ENCODE measurements around the gene CLIP2.
"Not testable (repeated sequence)": the region's sequence is repeated elsewhere in the genome, so short reads cannot be mapped to it uniquely, and the experiment has no call there.

The CLIP2 gene

GRCh38 chr7:74360008-74360407 is 70.8 kb downstream of the CLIP2 start:
- Histone ChIP-seq H3K36me3 (ENCODE audit: insufficient read depth, low read length) (peaks cover 67% of the 10 kb centered on the region), H3K27me3 (ENCODE audit: insufficient read depth, low read length) (no peaks in the 10 kb centered on the region)

GRCh38 chr7:74362266-74362665 is 73.1 kb downstream of the CLIP2 start:
- Histone ChIP-seq H2AFZ (ENCODE audit: low read depth, low read length) (no peak overlapping the region), H3K36me3 (ENCODE audit: insufficient read depth, low read length) (peaks cover 54% of the 10 kb centered on the region), H3K9me3 (ENCODE audit: low read length) (no peaks in the 10 kb centered on the region), H3K4me1 (ENCODE audit: insufficient read depth, low read length) (no peaks in the 10 kb centered on the region), H3K4me3 (ENCODE audit: low read length) (no peak overlapping the region), H3K27me3 (ENCODE audit: insufficient read depth, low read length) (no peaks in the 10 kb centered on the region)

More at GRCh38 chr7:74360008-74360407, 70.8 kb downstream of the CLIP2 start:
- Histone ChIP-seq H3K4me3 (ENCODE audit: low read length) (no peak overlapping the region), H3K9me3 (ENCODE audit: low read length) (peaks cover 4% of the 10 kb centered on the region), H2AFZ (ENCODE audit: low read depth, low read length) (no peak overlapping the region), H3K4me1 (ENCODE audit: insufficient read depth, low read length) (no peaks in the 10 kb centered on the region)

GRCh38 chr7:74364061-74364460 is 74.9 kb downstream of the CLIP2 start:
- no peaks in the 10 kb centered on the region for H3K4me1 ChIP-seq (ENCODE audit: insufficient read depth, low read length)
- H3K36me3 ChIP-seq (ENCODE audit: insufficient read depth, low read length): peaks cover 46% of the 10 kb centered on the region
- no peak overlapping the region for H2AFZ ChIP-seq (ENCODE audit: low read depth, low read length)
- no peak overlapping the region for H3K4me3 ChIP-seq (ENCODE audit: low read length)
- H3K27me3 ChIP-seq (ENCODE audit: insufficient read depth, low read length): no peaks in the 10 kb centered on the region
- H3K9me3 ChIP-seq (ENCODE audit: low read length): no peaks in the 10 kb centered on the region

- no peaks in the 10 kb centered on the region for H3K4me1 ChIP-seq (ENCODE audit: insufficient read depth, low read length)
- H2AFZ ChIP-seq (ENCODE audit: low read depth, low read length): no peak overlapping the region
- H3K9me3 ChIP-seq (ENCODE audit: low read length): no peaks in the 10 kb centered on the region
- peaks cover 37% of the 10 kb centered on the region for H3K36me3 ChIP-seq (ENCODE audit: insufficient read depth, low read length)
- no peaks in the 10 kb centered on the region for H3K27me3 ChIP-seq (ENCODE audit: insufficient read depth, low read length)
- H3K4me3 ChIP-seq (ENCODE audit: low read length): no peak overlapping the region
Measured at GRCh38 chr7:74365322-74366022, 76.3 kb downstream of the CLIP2 start.

GRCh38 chr7:74371381-74372341 is 82.5 kb downstream of the CLIP2 start:
- Histone ChIP-seq H2AFZ (ENCODE audit: low read depth, low read length) (no peak overlapping the region), H3K4me3 (ENCODE audit: low read length) (no peak overlapping the region), H3K4me1 (ENCODE audit: insufficient read depth, low read length) (peaks cover 2% of the 10 kb centered on the region), H3K9me3 (ENCODE audit: low read length) (no peaks in the 10 kb centered on the region), H3K27me3 (ENCODE audit: insufficient read depth, low read length) (no peaks in the 10 kb centered on the region), H3K36me3 (ENCODE audit: insufficient read depth, low read length) (peaks cover 19% of the 10 kb centered on the region)

- peaks cover 2% of the 10 kb centered on the region for H3K4me1 ChIP-seq (ENCODE audit: insufficient read depth, low read length)
- no peak overlapping the region for H2AFZ ChIP-seq (ENCODE audit: low read depth, low read length)
- H3K9me3 ChIP-seq (ENCODE audit: low read length): no peaks in the 10 kb centered on the region
- no peak overlapping the region for H3K4me3 ChIP-seq (ENCODE audit: low read length)
- peaks cover 28% of the 10 kb centered on the region for H3K36me3 ChIP-seq (ENCODE audit: insufficient read depth, low read length)
- no peaks in the 10 kb centered on the region for H3K27me3 ChIP-seq (ENCODE audit: insufficient read depth, low read length)
Measured at GRCh38 chr7:74372511-74373111, 83.4 kb downstream of the CLIP2 start.

- peaks cover 2% of the 10 kb centered on the region for H3K4me1 ChIP-seq (ENCODE audit: insufficient read depth, low read length)
- peaks cover 25% of the 10 kb centered on the region for H3K36me3 ChIP-seq (ENCODE audit: insufficient read depth, low read length)
- H3K9me3 ChIP-seq (ENCODE audit: low read length): no peaks in the 10 kb centered on the region
- no peak overlapping the region for H3K4me3 ChIP-seq (ENCODE audit: low read length)
- H2AFZ ChIP-seq (ENCODE audit: low read depth, low read length): no peak overlapping the region
- no peaks in the 10 kb centered on the region for H3K27me3 ChIP-seq (ENCODE audit: insufficient read depth, low read length)
Measured at GRCh38 chr7:74373536-74373935, 84.3 kb downstream of the CLIP2 start.

- H3K36me3 ChIP-seq (ENCODE audit: insufficient read depth, low read length): peaks cover 23% of the 10 kb centered on the region
Measured at GRCh38 chr7:74375726-74376220, 86.6 kb downstream of the CLIP2 start.

GRCh38 chr7:74376256-74377036 is 87.2 kb downstream of the CLIP2 start:
- Histone ChIP-seq H3K4me1 (ENCODE audit: insufficient read depth, low read length) (peaks cover 2% of the 10 kb centered on the region), H3K36me3 (ENCODE audit: insufficient read depth, low read length) (peaks cover 25% of the 10 kb centered on the region), H3K4me3 (ENCODE audit: low read length) (no peak overlapping the region), H2AFZ (ENCODE audit: low read depth, low read length) (no peak overlapping the region), H3K27me3 (ENCODE audit: insufficient read depth, low read length) (no peaks in the 10 kb centered on the region), H3K9me3 (ENCODE audit: low read length) (no peaks in the 10 kb centered on the region)

More at GRCh38 chr7:74375726-74376220, 86.6 kb downstream of the CLIP2 start:
- Histone ChIP-seq H3K4me1 (ENCODE audit: insufficient read depth, low read length) (peaks cover 2% of the 10 kb centered on the region), H3K27me3 (ENCODE audit: insufficient read depth, low read length) (no peaks in the 10 kb centered on the region), H2AFZ (ENCODE audit: low read depth, low read length) (no peak overlapping the region), H3K9me3 (ENCODE audit: low read length) (no peaks in the 10 kb centered on the region), H3K4me3 (ENCODE audit: low read length) (no peak overlapping the region)

GRCh38 chr7:74379938-74380337 is 90.7 kb downstream of the CLIP2 start:
- Histone ChIP-seq H3K4me3 (ENCODE audit: low read length) (no peak overlapping the region), H2AFZ (ENCODE audit: low read depth, low read length) (no peak overlapping the region), H3K9me3 (ENCODE audit: low read length) (no peaks in the 10 kb centered on the region), H3K36me3 (ENCODE audit: insufficient read depth, low read length) (peaks cover 33% of the 10 kb centered on the region), H3K4me1 (ENCODE audit: insufficient read depth, low read length) (no peaks in the 10 kb centered on the region), H3K27me3 (ENCODE audit: insufficient read depth, low read length) (no peaks in the 10 kb centered on the region)

GRCh38 chr7:74380720-74381119 is 91.5 kb downstream of the CLIP2 start:
- Histone ChIP-seq H3K9me3 (ENCODE audit: low read length) (no peaks in the 10 kb centered on the region), H2AFZ (ENCODE audit: low read depth, low read length) (no peak overlapping the region), H3K36me3 (ENCODE audit: insufficient read depth, low read length) (peaks cover 32% of the 10 kb centered on the region), H3K27me3 (ENCODE audit: insufficient read depth, low read length) (no peaks in the 10 kb centered on the region), H3K4me3 (ENCODE audit: low read length) (no peak overlapping the region), H3K4me1 (ENCODE audit: insufficient read depth, low read length) (no peaks in the 10 kb centered on the region)

GRCh38 chr7:74384086-74384485 is 94.9 kb downstream of the CLIP2 start:
- peaks cover 34% of the 10 kb centered on the region for H3K36me3 ChIP-seq (ENCODE audit: insufficient read depth, low read length)
- H2AFZ ChIP-seq (ENCODE audit: low read depth, low read length): not testable (repeated sequence)

More at GRCh38 chr7:74384086-74384485, 94.9 kb downstream of the CLIP2 start:
- H3K4me3 ChIP-seq (ENCODE audit: low read length); H3K27me3 ChIP-seq (ENCODE audit: insufficient read depth, low read length); H3K4me1 ChIP-seq (ENCODE audit: insufficient read depth, low read length); H3K9me3 ChIP-seq (ENCODE audit: low read length): not testable (repeated sequence)

All from neuron (in vitro differentiated cells).